Uterus (tissue), 4 donors: Measurements from ENCODE around the gene MITF. TPM values are rescaled to one million over a fixed set of nuclear protein-coding genes. Genes with fewer than 3 reads are reported as not detected.
A peak's percentile ranks its signal among the peaks of the same experiment; 100 is the strongest.

Experiments
- DNase-seq, 2 donors: peaks; one replicate each; pipeline ENCODE4 v3.0.0-alpha.2; 2019 to 2020
- H3K27ac ChIP-seq, 2 donors: fragments of 200-600 bp; sonication (generic); 1 replicate in 1 of 2; 2 replicates in 1 of 2; pipeline ENCODE4 v1.5.1; 2016 to 2018
- H3K27me3 ChIP-seq, 2 donors: fragments of 200-600 bp; sonication (generic); one replicate each; pipeline ENCODE4 v1.5.1; 2018 to 2019; ENCODE audit warnings: control low read depth in 1 of 2
- H3K36me3 ChIP-seq, 2 donors: fragments of 200-600 bp; sonication (generic); one replicate each; pipeline ENCODE4 v1.5.1; 2019; ENCODE audit warnings: control low read depth in 1 of 2
- H3K4me1 ChIP-seq, 2 donors: fragments of 200-600 bp; sonication (generic); one replicate each; pipeline ENCODE4 v1.5.1; 2018 to 2019; ENCODE audit warnings: control low read depth in 1 of 2
- H3K4me3 ChIP-seq, 2 donors: fragments of 200-600 bp; sonication (generic); 1 replicate in 1 of 2; 2 replicates in 1 of 2; pipeline ENCODE4 v1.5.1; 2018 to 2019; ENCODE audit warnings: mild to moderate bottlenecking in 1 of 2
- H3K9me3 ChIP-seq, 2 donors: fragments of 200-600 bp; sonication (generic); one replicate each; pipeline ENCODE4 v1.5.1; 2019; ENCODE audit warnings: control low read depth in 1 of 2
- POLR2A ChIP-seq, 2 donors: fragments of 450-650 bp; IDR thresholded peaks; one replicate each; pipeline ENCODE4 v1.6.1; 2016; ENCODE audit warnings: antibody characterized with exemption in 2 of 2, mild to moderate bottlenecking in 1 of 2, moderate library complexity in 1 of 2
- intact Hi-C: fragments of 100-400 bp; cut with DNase I; formaldehyde crosslinking; loops from one replicate; pipeline ENCODE4 v1.15.1; 2023; ENCODE audit warnings: low total_unique reads
- total RNA-seq, 4 donors: library from RNA; depleted of rRNA in 3 of 4; stranded (reverse); fragments of >200 nt in 3 of 4; gene quantifications; one replicate each; pipeline versions ENCODE4 v1.1.0 to v1.2.4, GENCODE V29; 2014 to 2023
- TF ChIP-seq, protein P1 (sequence below), 4 experiments: fragments of 200-600 bp in 2 of 4; fragments of 450-650 bp in 2 of 4; sonication (generic) in 2 of 4; IDR thresholded peaks; one replicate each; pipeline ENCODE4 v1.5.1; 2016 to 2019; ENCODE audit warnings: antibody characterized with exemption in 4 of 4, mild to moderate bottlenecking in 2 of 4, moderate library complexity in 1 of 4
- donor health status: DM: yes; HTN: yes; CAD: no.

Gene MITF
- total RNA-seq, 4 donors from 2014 or later = 18.2 to 66.0 (median 52.6) TPM

DNA sequence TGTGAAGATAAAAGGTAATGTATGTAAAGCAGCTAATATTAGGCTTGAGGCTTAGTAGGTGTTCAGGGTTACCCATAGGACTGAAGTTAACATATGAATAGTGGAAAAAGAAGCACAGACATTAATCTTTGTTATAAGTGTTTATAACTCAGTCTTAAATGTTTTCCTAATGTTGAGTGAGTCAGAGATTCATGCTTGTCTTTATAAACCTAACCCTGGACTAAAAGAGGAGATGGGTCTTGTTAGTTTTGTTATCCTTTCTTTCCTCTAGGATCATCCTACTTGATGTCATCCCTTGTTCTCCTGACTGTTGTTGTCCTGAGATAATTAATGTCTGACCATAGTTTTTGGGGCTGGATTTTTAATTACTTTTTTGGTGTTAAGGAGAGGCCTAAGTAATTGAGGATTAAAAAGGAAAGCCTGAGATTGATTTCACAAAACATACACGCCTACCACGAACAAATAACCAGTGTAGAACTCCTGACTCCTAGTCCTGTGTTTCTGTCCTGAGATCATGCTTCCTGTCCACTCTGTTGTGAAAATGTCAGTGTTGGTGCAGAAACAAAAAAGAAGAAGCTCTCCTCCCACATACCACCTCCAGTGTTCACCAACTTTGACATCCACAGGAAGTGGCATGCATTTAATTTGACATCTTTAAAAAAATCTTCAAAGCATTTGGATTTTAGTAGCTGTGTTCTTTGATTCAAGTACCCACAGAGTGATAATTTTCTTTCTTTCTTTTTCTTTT lies 8.4 kb downstream of the MITF start:
- H3K4me3 ChIP-seq = no peak overlapping the region
- DNase-seq = no peak
- H3K27me3 ChIP-seq = no peaks in the 10 kb centered on the region
- H3K36me3 ChIP-seq = no peaks in the 10 kb centered on the region
- TF ChIP-seq, protein P1, sequence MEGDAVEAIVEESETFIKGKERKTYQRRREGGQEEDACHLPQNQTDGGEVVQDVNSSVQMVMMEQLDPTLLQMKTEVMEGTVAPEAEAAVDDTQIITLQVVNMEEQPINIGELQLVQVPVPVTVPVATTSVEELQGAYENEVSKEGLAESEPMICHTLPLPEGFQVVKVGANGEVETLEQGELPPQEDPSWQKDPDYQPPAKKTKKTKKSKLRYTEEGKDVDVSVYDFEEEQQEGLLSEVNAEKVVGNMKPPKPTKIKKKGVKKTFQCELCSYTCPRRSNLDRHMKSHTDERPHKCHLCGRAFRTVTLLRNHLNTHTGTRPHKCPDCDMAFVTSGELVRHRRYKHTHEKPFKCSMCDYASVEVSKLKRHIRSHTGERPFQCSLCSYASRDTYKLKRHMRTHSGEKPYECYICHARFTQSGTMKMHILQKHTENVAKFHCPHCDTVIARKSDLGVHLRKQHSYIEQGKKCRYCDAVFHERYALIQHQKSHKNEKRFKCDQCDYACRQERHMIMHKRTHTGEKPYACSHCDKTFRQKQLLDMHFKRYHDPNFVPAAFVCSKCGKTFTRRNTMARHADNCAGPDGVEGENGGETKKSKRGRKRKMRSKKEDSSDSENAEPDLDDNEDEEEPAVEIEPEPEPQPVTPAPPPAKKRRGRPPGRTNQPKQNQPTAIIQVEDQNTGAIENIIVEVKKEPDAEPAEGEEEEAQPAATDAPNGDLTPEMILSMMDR (IDR thresholded peaks at IDR 0.05) = no peak
- no peak for TF ChIP-seq POLR2A (IDR thresholded peaks at IDR 0.05)
- peak overlapping the region; percentile 79 to 93 for H3K27ac ChIP-seq
- peaks cover 15 to 34% of the 10 kb centered on the region in 2 donors for H3K4me1 ChIP-seq
- intact Hi-C loops = no loop called here
- no peaks in the 10 kb centered on the region for H3K9me3 ChIP-seq

DNA sequence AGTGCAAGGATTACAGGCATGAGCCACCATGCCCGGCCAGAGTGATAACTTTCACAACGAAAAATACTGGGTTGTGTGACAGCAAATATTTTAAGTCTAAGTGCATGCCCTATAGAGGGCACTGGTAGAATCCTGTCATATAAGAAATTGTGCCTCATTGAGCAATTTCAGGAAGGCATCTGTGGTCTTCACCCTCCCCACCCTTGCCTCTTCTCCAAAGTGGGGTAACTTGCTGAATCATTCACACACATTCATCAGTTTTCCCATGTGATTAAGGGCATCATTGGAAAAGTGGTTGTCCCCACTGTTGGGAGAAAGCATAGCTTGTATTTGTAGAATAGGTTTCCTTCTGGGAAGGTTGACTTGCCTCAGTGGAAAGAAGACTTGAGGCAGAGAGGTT lies 9.2 kb downstream of the MITF start:
- Histone ChIP-seq H3K36me3 (no peaks in the 10 kb centered on the region), H3K27ac (peak overlapping the region; percentile 79 to 93), H3K9me3 (no peaks in the 10 kb centered on the region), H3K27me3 (no peaks in the 10 kb centered on the region), H3K4me1 (peaks cover 18 to 30% of the 10 kb centered on the region in 2 donors), H3K4me3 (no peak overlapping the region)
- no peak for TF ChIP-seq POLR2A (IDR thresholded peaks at IDR 0.05)
- TF ChIP-seq, protein P1 (IDR thresholded peaks at IDR 0.05) = no peak
- DNase-seq = no peak
- intact Hi-C loops = no loop called here

DNA sequence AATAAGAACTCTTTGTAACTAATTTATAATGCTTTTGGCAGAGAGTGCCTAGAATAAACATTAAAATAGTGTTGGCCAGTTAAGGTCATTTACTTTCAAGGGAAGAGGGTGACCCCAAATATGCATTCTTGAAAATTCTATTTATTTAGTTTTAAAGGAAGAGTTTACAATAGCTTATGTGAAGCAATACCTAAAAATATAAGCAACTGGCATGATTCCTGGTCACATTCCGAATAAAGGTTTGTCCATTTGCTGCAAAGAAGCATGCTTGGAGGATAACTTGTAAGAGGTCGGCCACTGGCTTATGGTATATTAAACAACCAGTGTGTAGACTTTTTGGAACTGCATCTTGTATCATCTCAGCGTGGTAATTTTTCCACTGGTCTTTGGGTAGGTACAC lies 10.2 kb downstream of the MITF start:
- Histone ChIP-seq H3K9me3 (no peaks in the 10 kb centered on the region), H3K4me3 (no peak overlapping the region), H3K36me3 (no peaks in the 10 kb centered on the region), H3K27me3 (no peaks in the 10 kb centered on the region), H3K27ac (peak overlapping the region; percentile 79 to 93), H3K4me1 (peaks cover 20 to 24% of the 10 kb centered on the region in 2 donors)
- TF ChIP-seq, protein P1 (IDR thresholded peaks at IDR 0.05) = no peak
- no peak for TF ChIP-seq POLR2A (IDR thresholded peaks at IDR 0.05)
- no peak for DNase-seq
- intact Hi-C loops = no loop called here

DNA sequence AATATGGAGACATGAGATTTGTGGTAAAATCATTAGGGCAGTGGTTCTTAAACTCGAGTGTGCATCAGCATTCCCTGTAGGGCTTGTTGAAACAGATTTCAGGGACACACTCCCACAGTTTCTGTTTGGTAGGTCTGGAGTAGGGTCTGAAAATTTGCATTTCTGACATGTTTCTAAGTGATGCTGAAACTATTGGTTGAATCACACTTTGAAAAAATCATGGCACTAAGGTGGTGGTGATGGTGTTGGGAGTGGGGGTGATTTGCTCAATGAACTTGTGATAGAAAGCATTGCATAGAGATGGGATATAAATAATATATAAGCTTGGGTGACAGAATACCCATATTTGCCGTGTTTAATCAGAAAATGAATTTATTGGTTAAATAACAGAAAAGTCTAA lies 11.3 kb downstream of the MITF start:
- Histone ChIP-seq H3K27ac (peak overlapping the region; percentile 79 to 93), H3K4me1 (peaks cover 15 to 23% of the 10 kb centered on the region in 2 donors), H3K27me3 (no peaks in the 10 kb centered on the region), H3K4me3 (no peak overlapping the region), H3K9me3 (no peaks in the 10 kb centered on the region), H3K36me3 (no peaks in the 10 kb centered on the region)
- no peak for DNase-seq
- TF ChIP-seq POLR2A (IDR thresholded peaks at IDR 0.05) = no peak
- TF ChIP-seq, protein P1 (IDR thresholded peaks at IDR 0.05) = no peak
- intact Hi-C loops = no loop called here

DNA sequence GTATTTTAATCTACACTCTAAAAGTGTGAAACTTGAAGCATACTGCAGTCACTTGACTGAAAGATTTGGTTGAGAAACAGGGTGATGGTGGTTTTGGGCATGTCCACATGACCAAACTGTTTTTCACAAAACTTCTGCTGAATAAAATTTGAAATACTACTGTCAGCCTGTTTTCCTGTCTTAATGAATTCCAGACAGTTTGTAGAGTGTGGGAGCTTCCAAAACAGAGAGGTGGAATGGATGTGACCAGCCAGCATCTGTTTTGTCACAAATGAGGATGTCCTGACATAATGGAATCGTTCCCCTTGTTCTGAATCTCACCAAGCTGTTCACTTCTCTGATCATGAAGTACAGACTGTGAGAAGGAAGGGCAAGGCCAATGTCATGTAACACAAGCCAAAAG lies 11.8 kb downstream of the MITF start:
- intact Hi-C loops = no loop called here

More for the DNA sequence above, 11.8 kb downstream of the MITF start:
- H3K4me3 ChIP-seq = no peak overlapping the region
- H3K27me3 ChIP-seq = no peaks in the 10 kb centered on the region
- TF ChIP-seq, protein P1 (IDR thresholded peaks at IDR 0.05) = no peak
- TF ChIP-seq POLR2A (IDR thresholded peaks at IDR 0.05) = no peak
- peak; percentile 24 to 54 for DNase-seq
- H3K36me3 ChIP-seq = no peaks in the 10 kb centered on the region
- peak overlapping the region; percentile 79 to 93 for H3K27ac ChIP-seq
- no peaks in the 10 kb centered on the region for H3K9me3 ChIP-seq
- H3K4me1 ChIP-seq = peaks cover 15 to 23% of the 10 kb centered on the region in 2 donors
